Pulmonary artery endothelial cell (primary cell): Measurements from ENCODE around the gene LGALS7B. TPM values are rescaled to one million over a fixed set of nuclear protein-coding genes. Genes with fewer than 3 reads are reported as not detected.
"Not testable (repeated sequence)": the region's sequence is repeated elsewhere in the genome, so short reads cannot be mapped to it uniquely, and the experiment has no call there.

Source experiments
- DNase-seq: peaks from one replicate; pipeline ENCODE4 v3.0.0-alpha.2; 2011; ENCODE audit warnings: low read depth, low spot score
- total RNA-seq: library from RNA; depleted of rRNA; stranded (reverse); fragments of >200 nt; gene quantifications from 2 replicates; pipeline ENCODE4 v1.2.3, GENCODE V29; 2014

LGALS7B gene
- total RNA-seq, 1 donor from 2014 or later, result not detected

- DNase-seq, result not testable (repeated sequence)
Measured at GRCh38 chr19:38770228-38770948, 18.6 kb upstream of the LGALS7B start.

DNA sequence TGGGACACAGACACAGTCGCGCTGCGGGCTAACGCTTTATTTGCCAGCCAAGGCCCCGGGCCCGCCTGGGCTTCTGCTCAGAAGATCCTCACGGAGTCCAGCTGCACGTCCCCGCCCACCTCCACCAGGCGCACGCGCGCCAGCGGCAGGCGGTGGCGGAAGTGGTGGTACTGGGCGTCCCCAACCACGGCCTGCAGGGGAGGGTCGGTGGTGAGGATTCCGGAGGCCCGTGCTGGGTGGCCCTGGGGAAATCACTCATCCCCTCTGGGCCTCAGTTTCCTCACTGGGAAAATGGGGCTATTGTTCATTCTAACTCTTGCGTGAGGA lies 18.1 kb upstream of the LGALS7B start:
- DNase-seq, result not testable (repeated sequence)

DNA sequence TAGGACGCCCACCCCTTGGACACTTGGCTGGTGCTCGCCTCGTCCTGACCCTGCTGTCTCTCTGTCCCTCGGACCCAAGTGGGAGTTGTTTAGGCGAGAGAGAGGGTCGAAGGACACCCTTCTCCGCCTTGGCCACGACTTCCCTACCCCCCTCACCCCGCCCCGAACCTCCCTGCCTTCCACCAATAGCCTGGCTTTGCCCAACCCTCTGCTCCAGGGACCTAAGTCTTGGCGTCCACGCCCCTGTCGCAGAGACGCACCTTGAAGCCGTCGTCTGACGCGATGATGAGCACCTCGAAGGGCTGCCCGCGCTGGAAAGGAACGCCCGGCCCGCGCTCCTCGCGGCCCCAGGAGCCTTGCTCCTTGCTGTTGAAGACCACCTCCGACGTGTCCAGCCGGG lies 17.4 kb upstream of the LGALS7B start:
- not testable (repeated sequence) for DNase-seq

GRCh38 chr19:38773469-38774177 lies 15.4 kb upstream of the LGALS7B start, which contains the start of gene LGALS7:
LGALS7 (minus strand) TSS chr19:38773517; CDS start chr19:38773492, 25 bp downstream.
- DNase-seq, result no peak

DNA sequence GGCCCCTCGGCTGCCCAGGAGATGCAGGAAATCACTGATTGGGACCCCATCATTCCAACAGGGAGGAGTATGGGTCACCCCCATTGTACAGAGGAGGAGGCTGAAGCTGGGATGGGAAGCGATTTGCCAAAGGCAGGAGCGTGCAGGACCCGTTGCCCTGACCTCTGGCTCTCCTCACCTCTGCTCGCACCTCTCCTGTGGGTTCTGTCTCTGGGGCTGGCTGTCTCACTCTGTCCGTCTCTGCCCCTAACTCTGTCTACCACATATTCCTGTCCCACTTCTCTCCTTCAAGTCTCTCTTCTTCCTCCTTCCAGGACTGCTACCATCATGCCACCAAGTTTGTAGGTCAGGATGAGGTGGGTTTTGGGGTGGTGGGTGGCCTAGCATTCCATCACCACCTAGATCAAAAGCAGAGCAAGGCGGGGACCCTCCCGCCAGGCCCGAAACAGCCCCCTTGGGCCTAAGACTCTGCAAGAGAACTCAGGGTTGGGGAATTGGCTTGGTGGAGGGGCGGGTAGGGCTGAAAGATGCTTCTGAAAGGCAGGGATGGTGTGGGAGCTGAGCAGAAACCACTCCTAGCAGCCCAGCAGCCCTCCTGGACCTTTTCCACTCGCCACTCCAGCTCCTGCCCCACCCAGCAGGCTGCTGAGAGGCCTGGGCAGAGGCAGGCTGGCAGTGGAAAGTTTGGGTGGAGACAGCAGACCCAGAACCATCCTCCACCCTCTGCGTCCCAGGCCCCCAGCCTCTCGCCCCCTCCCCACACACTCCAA lies 14.6 kb upstream of the LGALS7B start:
- no peak for DNase-seq

DNA sequence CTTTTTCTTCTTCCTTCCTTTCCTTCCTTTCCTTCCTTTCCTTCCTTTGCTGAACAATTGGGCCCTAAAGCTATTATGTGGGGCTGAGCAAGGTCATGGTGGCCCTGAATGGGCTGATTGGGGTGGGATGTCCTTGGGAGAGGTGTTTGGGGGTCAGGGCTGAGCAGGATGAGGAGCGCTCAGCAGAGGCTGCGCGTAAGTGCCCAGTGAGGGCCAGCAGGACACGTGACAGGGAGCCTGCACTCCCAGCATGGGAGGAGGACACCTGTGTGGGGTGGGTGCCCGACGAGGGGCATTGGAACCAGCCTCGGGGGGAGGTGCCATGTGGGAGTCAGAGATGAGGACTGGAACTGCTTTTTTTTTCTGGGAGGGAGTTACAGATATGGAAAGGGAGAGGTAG lies 10.3 kb upstream of the LGALS7B start:
- DNase-seq, result no peak

GRCh38 chr19:38780443-38780842 lies 8.6 kb upstream of the LGALS7B start:
- DNase-seq, result no peak

DNA sequence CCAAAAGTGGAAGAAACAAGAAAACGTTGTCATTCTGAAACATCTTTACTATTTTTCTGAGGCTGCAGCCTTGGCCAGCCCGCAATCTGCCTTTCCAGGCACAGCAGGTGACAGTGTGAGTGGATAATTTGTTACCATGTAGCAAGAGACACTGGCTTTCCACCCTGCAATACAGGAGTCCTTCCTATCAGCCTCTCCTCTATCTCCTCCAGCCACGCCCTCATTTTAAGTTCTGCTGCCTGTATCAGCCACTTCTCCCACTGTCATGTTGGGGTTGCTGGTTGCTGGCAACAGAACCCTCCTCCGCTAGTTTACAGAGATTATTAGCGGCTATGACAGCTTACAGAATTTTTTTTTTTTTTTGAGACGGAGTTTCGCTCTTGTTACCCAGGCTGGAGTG lies 7.9 kb upstream of the LGALS7B start:
- no peak for DNase-seq

DNA sequence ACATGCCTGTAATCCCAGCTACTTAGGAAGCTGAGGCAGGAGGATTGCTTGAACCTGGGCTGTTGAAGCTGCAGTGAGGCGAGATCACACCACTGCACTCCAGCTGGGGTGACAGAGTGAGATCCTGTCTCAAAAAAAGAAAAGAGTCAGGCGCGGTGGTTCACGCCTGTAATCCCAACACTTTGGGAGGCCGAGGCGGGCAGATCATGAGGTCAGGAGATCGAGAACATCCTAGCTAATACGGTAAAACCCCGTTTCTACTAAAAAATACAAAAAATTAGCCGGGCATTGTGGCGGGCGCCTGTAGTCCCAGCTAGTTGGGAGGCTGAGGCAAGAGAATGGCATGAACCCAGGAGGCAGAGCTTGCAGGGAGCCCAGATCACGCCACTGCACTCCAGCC lies 6.8 kb upstream of the LGALS7B start:
- DNase-seq, result not testable (repeated sequence)

DNA sequence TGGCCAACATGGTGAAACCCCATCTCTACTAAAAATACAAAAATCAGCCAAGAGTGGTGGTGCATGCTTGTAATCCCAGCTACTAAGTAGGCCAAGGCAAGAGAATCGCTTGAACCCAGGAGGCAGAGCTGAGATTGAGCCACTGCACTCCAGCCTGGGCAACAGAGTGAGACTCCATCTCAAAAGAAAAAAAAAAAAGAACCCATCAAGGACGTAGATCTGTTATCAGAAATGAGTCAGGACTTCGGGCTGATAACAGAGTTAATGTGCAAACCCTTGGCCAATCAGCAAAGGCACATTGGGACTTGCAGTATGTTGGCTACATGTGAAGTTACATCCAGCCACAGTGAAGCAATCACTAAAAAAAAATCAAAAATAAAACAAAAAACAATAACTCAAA lies 4.8 kb upstream of the LGALS7B start:
- DNase-seq, result no peak

DNA sequence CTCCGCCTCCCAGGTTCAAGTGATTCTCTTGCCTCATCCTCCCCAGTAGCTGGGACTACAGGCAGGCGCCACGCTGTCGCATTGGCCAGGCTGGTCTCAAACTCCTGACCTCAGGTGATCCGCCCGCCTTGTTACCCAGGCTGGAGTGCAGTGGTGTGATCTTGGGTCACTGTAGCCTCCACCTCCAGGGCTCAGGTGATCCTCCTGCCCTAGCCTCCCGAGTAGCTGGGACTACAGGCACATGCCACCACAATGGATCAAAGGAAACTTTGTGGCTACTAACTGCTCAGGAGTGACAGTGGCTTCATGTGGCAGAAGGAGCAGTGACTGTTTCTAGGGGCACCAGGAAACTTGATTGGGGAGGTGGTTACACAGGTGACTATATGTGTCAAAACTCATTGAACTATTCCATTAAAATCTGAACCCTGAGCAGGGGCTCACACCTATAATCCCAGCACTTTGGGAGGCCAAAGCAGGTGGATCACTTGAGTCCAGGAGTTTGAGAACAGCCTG lies 3.8 kb upstream of the LGALS7B start:
- no peak for DNase-seq

DNA sequence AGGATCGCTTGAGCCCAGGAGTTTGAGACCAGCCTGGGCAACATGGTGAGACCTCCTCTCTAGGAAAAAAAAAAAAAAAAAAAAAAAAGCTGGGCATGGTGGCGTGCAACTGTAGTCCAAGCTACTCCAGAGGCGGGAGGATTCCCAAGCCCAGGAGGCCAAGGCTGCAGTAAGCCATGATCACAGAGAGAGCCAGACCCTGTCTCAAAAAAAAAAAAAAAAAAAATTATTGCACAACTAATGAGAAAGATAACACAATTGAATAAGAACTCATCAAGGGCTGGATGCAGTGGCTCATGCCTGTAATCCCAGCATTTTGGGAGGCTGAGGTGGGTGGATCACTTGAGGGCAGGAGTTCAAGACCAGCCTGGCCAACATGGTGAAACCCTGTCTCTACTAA lies 2.9 kb upstream of the LGALS7B start:
- not testable (repeated sequence) for DNase-seq

DNA sequence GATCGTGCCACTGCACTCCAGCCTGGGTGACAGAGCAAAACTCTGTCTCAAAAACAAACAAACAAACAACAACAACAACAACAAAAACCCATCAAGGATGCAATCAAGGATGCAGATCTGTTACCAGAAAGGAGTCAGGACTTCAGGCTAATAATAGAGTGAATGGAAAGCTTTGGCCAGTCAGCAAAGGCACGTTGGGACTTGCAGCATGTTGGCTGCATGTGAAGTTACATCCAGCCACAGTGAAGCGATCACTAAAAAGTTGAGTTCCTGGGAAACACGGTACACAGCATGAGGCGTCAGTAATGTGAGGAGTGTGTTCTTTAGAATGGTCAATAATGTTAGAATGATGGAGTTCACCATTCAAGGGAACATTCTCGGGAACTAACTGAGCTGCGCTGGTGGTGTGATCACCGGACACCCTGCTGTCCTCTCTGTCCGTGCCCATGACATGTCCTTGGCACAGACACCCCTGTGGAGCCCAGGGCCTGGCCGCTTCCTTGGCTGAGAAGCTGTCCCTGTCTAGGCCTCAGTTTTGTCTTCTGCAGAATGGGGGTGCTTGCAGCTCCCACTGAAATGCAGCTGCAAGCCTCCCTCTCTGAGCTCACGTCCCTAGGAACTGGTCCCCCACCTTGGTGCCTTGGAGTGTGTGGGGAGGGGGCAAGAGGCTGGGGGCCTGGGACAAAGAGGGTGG lies 2.3 kb upstream of the LGALS7B start:
- DNase-seq, result no peak

DNA sequence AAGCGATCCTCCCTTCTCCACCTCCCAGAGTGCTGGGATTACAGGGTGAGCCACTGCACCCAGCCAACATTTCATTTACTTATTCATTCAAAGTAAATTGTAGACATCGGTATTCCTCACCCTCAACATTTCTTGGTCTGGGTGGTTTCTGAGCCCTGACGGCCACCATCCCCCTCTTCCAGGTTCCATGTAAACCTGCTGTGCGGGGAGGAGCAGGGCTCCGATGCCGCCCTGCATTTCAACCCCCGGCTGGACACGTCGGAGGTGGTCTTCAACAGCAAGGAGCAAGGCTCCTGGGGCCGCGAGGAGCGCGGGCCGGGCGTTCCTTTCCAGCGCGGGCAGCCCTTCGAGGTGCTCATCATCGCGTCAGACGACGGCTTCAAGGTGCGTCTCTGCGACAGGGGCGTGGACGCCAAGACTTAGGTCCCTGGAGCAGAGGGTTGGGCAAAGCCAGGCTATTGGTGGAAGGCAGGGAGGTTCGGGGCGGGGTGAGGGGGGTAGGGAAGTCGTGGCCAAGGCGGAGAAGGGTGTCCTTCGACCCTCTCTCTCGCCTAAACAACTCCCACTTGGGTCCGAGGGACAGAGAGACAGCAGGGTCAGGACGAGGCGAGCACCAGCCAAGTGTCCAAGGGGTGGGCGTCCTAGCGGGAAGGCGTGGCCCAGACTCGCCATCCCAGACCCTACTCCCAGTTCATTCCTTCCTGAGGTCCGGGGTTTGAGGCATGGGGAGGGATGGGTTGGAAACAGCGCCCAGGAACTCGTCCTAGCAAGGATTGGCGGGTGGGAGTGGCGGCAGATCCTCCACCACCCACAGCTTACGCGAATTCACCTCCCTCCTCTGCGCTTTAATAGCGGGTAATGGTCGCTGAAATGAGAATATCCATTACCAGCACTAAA lies 1.8 kb downstream of the LGALS7B start:
- DNase-seq, result not testable (repeated sequence)

DNA sequence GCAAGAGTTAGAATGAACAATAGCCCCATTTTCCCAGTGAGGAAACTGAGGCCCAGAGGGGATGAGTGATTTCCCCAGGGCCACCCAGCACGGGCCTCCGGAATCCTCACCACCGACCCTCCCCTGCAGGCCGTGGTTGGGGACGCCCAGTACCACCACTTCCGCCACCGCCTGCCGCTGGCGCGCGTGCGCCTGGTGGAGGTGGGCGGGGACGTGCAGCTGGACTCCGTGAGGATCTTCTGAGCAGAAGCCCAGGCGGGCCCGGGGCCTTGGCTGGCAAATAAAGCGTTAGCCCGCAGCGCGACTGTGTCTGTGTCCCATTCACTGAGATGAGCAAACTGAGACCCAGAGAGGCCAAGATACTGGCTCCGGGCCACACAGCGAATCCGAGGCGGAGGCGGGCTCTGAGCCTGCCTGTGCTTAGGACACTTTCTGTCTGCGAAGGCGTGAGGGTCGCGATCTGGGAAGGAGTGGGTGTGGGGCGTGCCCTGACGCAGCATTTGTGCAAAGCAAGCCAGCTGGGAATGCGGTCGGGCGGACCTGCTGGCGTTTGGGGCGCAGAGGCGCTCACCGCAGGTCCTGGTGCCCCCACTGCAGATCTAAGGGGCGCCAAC lies 2.6 kb downstream of the LGALS7B start:
- not testable (repeated sequence) for DNase-seq

DNA sequence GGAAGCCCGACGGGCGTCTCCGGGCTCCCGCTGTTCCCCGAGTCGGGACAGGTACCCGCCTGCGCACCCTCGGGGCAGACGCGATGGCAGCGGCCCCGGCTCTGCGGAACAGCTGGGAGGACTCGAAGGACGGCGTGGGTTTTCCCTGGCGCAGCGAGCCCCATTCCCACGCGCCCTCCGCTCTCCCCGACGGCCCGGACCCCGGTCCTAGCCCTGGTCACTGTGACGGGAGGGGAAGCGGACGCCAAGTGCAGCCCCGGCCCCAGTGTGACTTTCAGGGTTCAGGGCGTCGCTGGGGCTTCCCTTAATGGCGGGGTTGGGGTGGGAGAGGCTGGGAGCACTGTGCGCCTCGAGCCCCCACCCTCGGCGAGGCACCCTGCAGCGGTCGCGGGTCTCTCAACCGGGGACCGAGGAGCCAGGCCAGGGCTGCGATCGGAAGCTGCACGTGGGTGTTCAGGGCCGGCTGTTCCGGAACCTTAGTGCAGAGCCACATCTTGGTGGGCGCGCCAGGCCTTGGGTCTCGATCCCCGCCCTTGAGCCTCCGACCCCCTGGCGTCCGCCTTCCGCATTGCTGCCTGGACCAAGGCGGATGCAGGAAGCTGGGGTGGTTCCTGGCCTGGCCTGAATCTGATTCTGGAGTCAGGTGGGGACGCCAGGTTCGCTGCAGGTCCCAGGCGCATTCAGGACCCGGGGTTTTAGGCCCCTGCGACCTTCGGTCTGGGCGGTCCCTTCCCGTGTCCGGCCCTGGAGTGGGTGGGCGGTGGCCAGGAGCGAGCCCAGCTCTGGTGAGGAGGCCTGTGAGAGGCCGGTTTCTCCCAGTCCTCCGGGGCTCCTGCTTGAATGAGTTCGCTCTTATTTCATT lies 3.5 kb downstream of the LGALS7B start:
- no peak for DNase-seq

GRCh38 chr19:38793177-38793576 lies 4.2 kb downstream of the LGALS7B start:
- DNase-seq, result no peak

DNA sequence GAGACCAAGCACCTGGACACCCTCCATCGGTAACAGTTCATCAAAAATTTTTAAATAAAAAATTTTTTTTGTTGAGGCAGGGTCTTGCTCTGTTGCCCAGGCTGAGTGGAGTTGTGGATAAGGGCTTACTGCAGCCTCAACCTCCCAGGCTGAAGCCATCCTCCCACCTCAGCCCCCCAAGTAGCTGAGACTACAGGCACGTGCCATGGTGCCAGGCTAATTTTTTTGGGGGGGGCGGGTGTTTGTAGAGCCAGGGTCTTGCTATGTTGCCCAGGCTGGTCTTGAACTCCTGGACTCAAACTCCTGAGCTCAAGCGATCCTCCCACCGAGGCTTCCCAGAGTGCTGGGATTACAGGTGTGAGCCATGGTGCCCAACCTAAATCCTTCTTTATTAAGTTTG lies 4.7 kb downstream of the LGALS7B start:
- DNase-seq, result no peak

- no peak for DNase-seq
Measured at GRCh38 chr19:38795549-38795948, 6.5 kb downstream of the LGALS7B start.
